ENCODE measurements around the gene ALOX12. TPM values are rescaled to one million over a fixed set of nuclear protein-coding genes. Genes with fewer than 3 reads are reported as not detected.

The ALOX12 gene
- total RNA-seq, 4 donors from 2014 or later, result not detected

DNA sequence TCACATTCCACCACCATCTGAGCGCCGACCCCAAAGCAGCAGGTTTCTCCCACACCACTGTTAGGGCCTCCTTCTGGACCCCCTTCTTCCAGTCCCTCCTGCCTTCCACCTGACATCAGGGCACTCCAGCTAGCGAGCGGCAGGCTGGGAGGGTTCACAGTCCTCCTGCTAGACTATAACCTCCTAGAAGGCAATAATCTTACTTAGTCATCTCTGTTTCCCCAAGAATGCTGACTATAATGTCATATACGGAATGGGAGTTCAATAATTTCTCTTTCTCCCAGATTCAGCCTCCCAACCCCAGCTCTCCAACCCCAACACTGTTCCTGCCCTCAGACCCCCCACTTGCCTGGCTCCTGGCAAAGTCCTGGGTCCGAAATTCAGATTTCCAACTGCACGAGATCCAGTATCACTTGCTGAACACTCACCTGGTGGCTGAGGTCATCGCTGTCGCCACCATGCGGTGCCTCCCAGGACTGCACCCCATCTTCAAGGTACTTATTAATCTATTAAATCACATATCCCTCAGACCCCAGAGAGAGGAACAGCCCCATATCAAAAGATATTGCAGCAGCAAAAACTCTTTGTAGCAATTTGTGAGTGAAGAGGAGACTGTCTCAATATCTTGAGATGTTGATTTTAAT is 5.6 kb downstream of the ALOX12 start:
- Histone ChIP-seq H3K27me3 (no peaks in the 10 kb centered on the region), H3K4me3 (no peak overlapping the region), H3K4me1 (peaks cover 0 to 5% (median 0%) of the 10 kb centered on the region in 4 donors), H3K27ac (no peak overlapping the region), H3K36me3 (peaks cover 3 to 74% (median 7%) of the 10 kb centered on the region in 3 donors), H3K9me3 (no peaks in the 10 kb centered on the region)
- 69 to 70% methylated on average over 10 of the region's 10 CpGs for WGBS, 2 donors
- DNase-seq (ENCODE audit: low spot score in 2 of 2), result no peak
- TF ChIP-seq POLR2A (IDR thresholded peaks at IDR 0.05) (no peak), EP300 (IDR thresholded peaks at IDR 0.05) (no peak)
- TF ChIP-seq, protein P1, sequence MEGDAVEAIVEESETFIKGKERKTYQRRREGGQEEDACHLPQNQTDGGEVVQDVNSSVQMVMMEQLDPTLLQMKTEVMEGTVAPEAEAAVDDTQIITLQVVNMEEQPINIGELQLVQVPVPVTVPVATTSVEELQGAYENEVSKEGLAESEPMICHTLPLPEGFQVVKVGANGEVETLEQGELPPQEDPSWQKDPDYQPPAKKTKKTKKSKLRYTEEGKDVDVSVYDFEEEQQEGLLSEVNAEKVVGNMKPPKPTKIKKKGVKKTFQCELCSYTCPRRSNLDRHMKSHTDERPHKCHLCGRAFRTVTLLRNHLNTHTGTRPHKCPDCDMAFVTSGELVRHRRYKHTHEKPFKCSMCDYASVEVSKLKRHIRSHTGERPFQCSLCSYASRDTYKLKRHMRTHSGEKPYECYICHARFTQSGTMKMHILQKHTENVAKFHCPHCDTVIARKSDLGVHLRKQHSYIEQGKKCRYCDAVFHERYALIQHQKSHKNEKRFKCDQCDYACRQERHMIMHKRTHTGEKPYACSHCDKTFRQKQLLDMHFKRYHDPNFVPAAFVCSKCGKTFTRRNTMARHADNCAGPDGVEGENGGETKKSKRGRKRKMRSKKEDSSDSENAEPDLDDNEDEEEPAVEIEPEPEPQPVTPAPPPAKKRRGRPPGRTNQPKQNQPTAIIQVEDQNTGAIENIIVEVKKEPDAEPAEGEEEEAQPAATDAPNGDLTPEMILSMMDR (IDR thresholded peaks at IDR 0.05), result peak; percentile 12 to 28 (median 20)

DNA sequence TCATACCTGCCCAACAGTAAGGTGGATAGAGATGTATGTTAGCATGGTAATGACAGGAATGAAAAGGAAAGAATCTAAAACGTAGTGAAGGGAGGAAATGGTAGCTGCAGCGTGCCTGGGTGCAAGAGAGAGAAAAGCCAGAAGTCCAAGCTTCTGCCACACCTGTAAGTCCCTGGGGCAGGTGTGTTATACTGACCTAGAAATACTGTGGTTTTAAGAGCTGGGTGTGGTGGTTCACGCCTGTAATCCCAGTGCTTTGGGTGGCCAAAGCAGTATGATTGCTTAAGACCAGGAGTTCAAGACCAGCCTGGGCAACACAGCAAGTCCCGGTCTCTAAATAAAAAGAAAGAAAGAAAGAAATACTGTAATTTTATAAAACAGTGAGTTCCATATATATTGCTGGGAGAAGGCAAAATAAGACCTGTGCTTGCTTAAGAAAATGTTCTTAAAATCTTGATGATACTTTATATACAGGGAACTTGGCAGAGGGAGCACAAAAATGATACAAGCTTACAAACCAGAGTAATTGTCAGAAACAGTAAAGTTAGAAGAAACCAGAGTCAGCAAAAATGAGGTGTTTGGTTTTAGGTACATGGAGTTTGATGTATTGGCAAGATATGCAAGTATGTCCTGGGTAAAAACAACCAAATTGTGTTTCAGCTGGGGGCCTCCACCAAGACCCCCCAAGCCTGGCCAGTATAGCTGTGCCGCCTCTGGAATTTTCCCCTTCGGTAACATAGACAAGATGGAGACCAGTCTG is 6.6 kb downstream of the ALOX12 start:
- no peak for DNase-seq (ENCODE audit: low spot score in 2 of 2)
- Histone ChIP-seq H3K27ac (no peak overlapping the region), H3K36me3 (peaks cover 3 to 74% (median 7%) of the 10 kb centered on the region in 3 donors), H3K27me3 (no peaks in the 10 kb centered on the region), H3K4me3 (no peak overlapping the region), H3K4me1 (no peaks in the 10 kb centered on the region), H3K9me3 (no peaks in the 10 kb centered on the region)
- TF ChIP-seq, protein P1 (IDR thresholded peaks at IDR 0.05), result no peak
- no peak for TF ChIP-seq EP300 (IDR thresholded peaks at IDR 0.05)
- TF ChIP-seq POLR2A (IDR thresholded peaks at IDR 0.05), result no peak
- WGBS, 2 donors, result 91 to 95% methylated on average over 6 of the region's 6 CpGs

DNA sequence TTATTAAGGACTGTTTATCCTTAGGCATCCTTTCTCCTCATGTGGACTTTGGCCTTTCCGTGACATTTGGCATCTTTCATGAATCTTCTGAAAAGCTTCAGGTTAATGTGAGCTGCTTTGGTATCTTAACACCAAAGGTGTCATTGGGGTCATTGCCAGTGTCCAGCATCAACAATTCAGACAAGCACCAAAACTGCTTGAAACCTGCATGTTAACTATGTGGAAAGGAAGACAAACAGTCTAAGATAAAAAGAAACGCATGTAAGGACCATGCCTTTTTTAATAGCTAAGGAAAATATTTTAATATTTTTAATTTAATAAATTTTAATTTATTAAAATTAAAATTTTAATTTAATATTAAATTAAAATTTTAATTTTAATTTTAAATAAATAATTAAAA is 7.9 kb downstream of the ALOX12 start:
- H3K4me1 ChIP-seq, result peaks cover 0 to 3% (median 0%) of the 10 kb centered on the region in 4 donors
- TF ChIP-seq POLR2A (IDR thresholded peaks at IDR 0.05) (no peak), EP300 (IDR thresholded peaks at IDR 0.05) (no peak)
- TF ChIP-seq, protein P1 (IDR thresholded peaks at IDR 0.05), result no peak
- no peaks in the 10 kb centered on the region for H3K9me3 ChIP-seq
- H3K4me3 ChIP-seq, result no peak overlapping the region
- no peak for DNase-seq (ENCODE audit: low spot score in 2 of 2)
- H3K36me3 ChIP-seq, result peaks cover 3 to 70% (median 7%) of the 10 kb centered on the region in 3 donors
- WGBS, 2 donors, result 96 to 97% methylated on average over 2 of the region's 2 CpGs
- no peak overlapping the region for H3K27ac ChIP-seq
- H3K27me3 ChIP-seq, result no peaks in the 10 kb centered on the region

DNA sequence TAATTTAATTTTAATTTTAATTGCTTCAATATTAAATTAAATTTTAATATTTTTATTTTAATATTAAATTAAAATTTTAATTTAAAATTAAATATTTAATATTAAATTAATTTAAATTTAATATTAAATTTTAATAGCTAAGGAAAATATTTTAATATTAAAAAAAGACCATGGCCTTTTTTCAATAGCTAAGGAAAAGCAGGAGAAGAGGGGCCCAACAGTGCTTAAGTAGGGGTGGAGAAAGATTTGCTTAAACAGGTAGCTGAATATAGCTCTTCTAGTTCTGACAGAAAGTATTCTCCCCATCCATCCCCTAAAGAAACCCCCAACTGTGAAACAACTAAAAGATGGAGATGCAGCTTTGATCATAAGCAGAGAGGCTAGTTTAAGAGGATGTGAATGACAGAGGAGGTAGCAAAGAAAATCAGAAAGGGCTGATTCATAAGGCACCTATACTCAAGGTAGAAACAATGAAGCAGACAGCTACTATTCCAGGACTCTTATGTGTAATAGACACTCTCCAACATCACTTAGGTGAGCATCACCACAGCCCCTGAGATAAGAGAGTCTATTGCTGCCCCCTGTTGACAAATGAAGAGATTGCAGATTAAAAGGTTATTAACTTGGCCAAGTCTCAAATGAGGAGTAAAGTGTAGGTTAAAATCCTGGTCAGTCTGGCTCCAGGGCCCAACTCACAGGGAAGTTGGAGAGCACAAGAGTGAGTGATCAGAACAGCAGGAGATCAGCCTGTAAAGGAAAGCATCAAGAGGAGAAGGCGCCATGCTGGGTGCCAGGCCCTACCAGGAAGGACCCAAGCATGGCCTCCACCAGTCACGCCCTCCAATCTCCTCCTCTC is 8.8 kb downstream of the ALOX12 start:
- H3K27ac ChIP-seq, result no peak overlapping the region
- no peak overlapping the region for H3K4me3 ChIP-seq
- H3K9me3 ChIP-seq, result no peaks in the 10 kb centered on the region
- H3K36me3 ChIP-seq, result peaks cover 0 to 70% (median 7%) of the 10 kb centered on the region in 3 donors
- TF ChIP-seq, protein P1 (IDR thresholded peaks at IDR 0.05), result peak; percentile 53 to 74 (median 67)
- no peak for TF ChIP-seq EP300 (IDR thresholded peaks at IDR 0.05)
- DNase-seq (ENCODE audit: low spot score in 2 of 2), result peak in 1 of 2 donors; percentile 75
- H3K27me3 ChIP-seq, result no peaks in the 10 kb centered on the region
- H3K4me1 ChIP-seq, result peaks cover 0 to 5% (median under 1%) of the 10 kb centered on the region in 4 donors
- WGBS, 2 donors, result 97 to 100% methylated on average over 2 of the region's 2 CpGs

All from tibial nerve (tissue), 4 donors.